T-helper 2 cell treated with Interferon-gamma antibody and Interleukin-4, amounts not matched to agents 5 μg/mL and 100 μg/mL, for 36 hours (primary cell): ENCODE results near the gene FAM222A.
A peak's percentile ranks its signal among the peaks of the same experiment; 100 is the strongest.

ENCODE experiments used
- DNase-seq: peaks from one replicate; pipeline ENCODE4 v3.0.0; 2021; ENCODE audit warnings: low spot score
- H3K27ac Mint-ChIP-seq: one replicate; pipeline ENCODE4 v1.8.0; 2021; ENCODE audit warnings: mild to moderate bottlenecking, mixed read lengths
- H3K27me3 Mint-ChIP-seq: one replicate; pipeline ENCODE4 v1.8.0; 2021; ENCODE audit warnings: low read depth, mixed read lengths
- H3K36me3 Mint-ChIP-seq: one replicate; pipeline ENCODE4 v1.8.0; 2021; ENCODE audit warnings: low read depth, mixed read lengths
- H3K4me1 Mint-ChIP-seq: one replicate; pipeline ENCODE4 v1.8.0; 2021; ENCODE audit warnings: low read depth, mixed read lengths
- H3K4me3 Mint-ChIP-seq: one replicate; pipeline ENCODE4 v1.8.0; 2022; ENCODE audit warnings: mild to moderate bottlenecking, moderate library complexity, mixed read lengths
- H3K9me3 Mint-ChIP-seq: one replicate; pipeline ENCODE4 v1.8.0; 2021; ENCODE audit warnings: mixed read lengths

The FAM222A gene

GRCh38 chr12:109777544-109777943 is 63.9 kb downstream of the FAM222A start:
- no peaks in the 10 kb centered on the region for H3K27me3 Mint-ChIP-seq
- peaks cover 4% of the 10 kb centered on the region for H3K4me1 Mint-ChIP-seq
- peak; percentile 39 for DNase-seq
- peaks cover 4% of the 10 kb centered on the region for H3K9me3 Mint-ChIP-seq
- H3K36me3 Mint-ChIP-seq, result peaks cover 1% of the 10 kb centered on the region
- H3K27ac Mint-ChIP-seq, result peak overlapping the region; percentile 49
- H3K4me3 Mint-ChIP-seq, result peak overlapping the region; percentile 59

- peaks cover 1% of the 10 kb centered on the region for H3K36me3 Mint-ChIP-seq
- no peaks in the 10 kb centered on the region for H3K27me3 Mint-ChIP-seq
- DNase-seq, result no peak
- peaks cover 4% of the 10 kb centered on the region for H3K9me3 Mint-ChIP-seq
- H3K4me3 Mint-ChIP-seq, result no peak overlapping the region
- no peak overlapping the region for H3K27ac Mint-ChIP-seq
- peaks cover 4% of the 10 kb centered on the region for H3K4me1 Mint-ChIP-seq
These were observed 65.1 kb downstream of the FAM222A start for GRCh38 chr12:109778684-109779083.

GRCh38 chr12:109779382-109779781 is 65.8 kb downstream of the FAM222A start:
- no peak overlapping the region for H3K4me3 Mint-ChIP-seq
- DNase-seq, result no peak
- no peaks in the 10 kb centered on the region for H3K27me3 Mint-ChIP-seq
- peaks cover 4% of the 10 kb centered on the region for H3K9me3 Mint-ChIP-seq
- peaks cover 4% of the 10 kb centered on the region for H3K4me1 Mint-ChIP-seq
- H3K36me3 Mint-ChIP-seq, result peaks cover 1% of the 10 kb centered on the region
- no peak overlapping the region for H3K27ac Mint-ChIP-seq

- H3K27ac Mint-ChIP-seq, result no peak overlapping the region
- H3K36me3 Mint-ChIP-seq, result peaks cover 1% of the 10 kb centered on the region
- no peak for DNase-seq
- peaks cover 4% of the 10 kb centered on the region for H3K4me1 Mint-ChIP-seq
- no peaks in the 10 kb centered on the region for H3K27me3 Mint-ChIP-seq
- peaks cover 4% of the 10 kb centered on the region for H3K9me3 Mint-ChIP-seq
- H3K4me3 Mint-ChIP-seq, result no peak overlapping the region
These were observed 68.2 kb downstream of the FAM222A start for GRCh38 chr12:109781668-109782325.

- Mint-ChIP-seq H3K36me3 (peaks cover 1% of the 10 kb centered on the region), H3K4me3 (no peak overlapping the region), H3K9me3 (peaks cover 4% of the 10 kb centered on the region), H3K27ac (no peak overlapping the region), H3K27me3 (no peaks in the 10 kb centered on the region), H3K4me1 (peaks cover 4% of the 10 kb centered on the region)
- DNase-seq, result no peak
These were observed 68.7 kb downstream of the FAM222A start for GRCh38 chr12:109782326-109782703.

GRCh38 chr12:109783135-109783964 is 69.7 kb downstream of the FAM222A start:
- H3K9me3 Mint-ChIP-seq, result peaks cover 4% of the 10 kb centered on the region
- no peak overlapping the region for H3K4me3 Mint-ChIP-seq
- no peaks in the 10 kb centered on the region for H3K4me1 Mint-ChIP-seq
- H3K27ac Mint-ChIP-seq, result no peak overlapping the region
- H3K27me3 Mint-ChIP-seq, result no peaks in the 10 kb centered on the region
- no peak for DNase-seq
- H3K36me3 Mint-ChIP-seq, result no peaks in the 10 kb centered on the region

GRCh38 chr12:109783965-109784244 is 70.3 kb downstream of the FAM222A start:
- Mint-ChIP-seq H3K27me3 (no peaks in the 10 kb centered on the region), H3K27ac (no peak overlapping the region), H3K4me1 (no peaks in the 10 kb centered on the region), H3K36me3 (no peaks in the 10 kb centered on the region), H3K4me3 (no peak overlapping the region), H3K9me3 (no peaks in the 10 kb centered on the region)
- DNase-seq, result no peak

GRCh38 chr12:109785854-109786253 is 72.2 kb downstream of the FAM222A start:
- Mint-ChIP-seq H3K9me3 (no peaks in the 10 kb centered on the region), H3K4me3 (no peak overlapping the region)

GRCh38 chr12:109786799-109787198 is 73.2 kb downstream of the FAM222A start:
- Mint-ChIP-seq H3K27ac (no peak overlapping the region), H3K36me3 (no peaks in the 10 kb centered on the region), H3K9me3 (no peaks in the 10 kb centered on the region), H3K4me3 (no peak overlapping the region), H3K4me1 (no peaks in the 10 kb centered on the region), H3K27me3 (no peaks in the 10 kb centered on the region)
- no peak for DNase-seq

More at GRCh38 chr12:109785854-109786253, 72.2 kb downstream of the FAM222A start:
- Mint-ChIP-seq H3K27ac (no peak overlapping the region), H3K36me3 (no peaks in the 10 kb centered on the region), H3K4me1 (no peaks in the 10 kb centered on the region), H3K27me3 (no peaks in the 10 kb centered on the region)
- DNase-seq, result no peak

GRCh38 chr12:109789526-109790048 is 76.0 kb downstream of the FAM222A start:
- no peak for DNase-seq
- Mint-ChIP-seq H3K4me1 (no peaks in the 10 kb centered on the region), H3K27me3 (peaks cover 2% of the 10 kb centered on the region), H3K4me3 (no peak overlapping the region), H3K9me3 (no peaks in the 10 kb centered on the region), H3K27ac (no peak overlapping the region), H3K36me3 (no peaks in the 10 kb centered on the region)

GRCh38 chr12:109792992-109793391 is 79.4 kb downstream of the FAM222A start:
- Mint-ChIP-seq H3K36me3 (no peaks in the 10 kb centered on the region), H3K27me3 (peaks cover 2% of the 10 kb centered on the region), H3K4me3 (no peak overlapping the region), H3K4me1 (no peaks in the 10 kb centered on the region), H3K27ac (no peak overlapping the region), H3K9me3 (no peaks in the 10 kb centered on the region)
- no peak for DNase-seq

GRCh38 chr12:109793411-109793810 is 79.8 kb downstream of the FAM222A start:
- peaks cover 2% of the 10 kb centered on the region for H3K27me3 Mint-ChIP-seq
- H3K4me3 Mint-ChIP-seq, result no peak overlapping the region
- no peaks in the 10 kb centered on the region for H3K36me3 Mint-ChIP-seq
- no peak for DNase-seq
- H3K27ac Mint-ChIP-seq, result no peak overlapping the region
- no peaks in the 10 kb centered on the region for H3K9me3 Mint-ChIP-seq
- H3K4me1 Mint-ChIP-seq, result no peaks in the 10 kb centered on the region

- no peaks in the 10 kb centered on the region for H3K9me3 Mint-ChIP-seq
- no peaks in the 10 kb centered on the region for H3K4me1 Mint-ChIP-seq
- no peaks in the 10 kb centered on the region for H3K36me3 Mint-ChIP-seq
- no peak overlapping the region for H3K27ac Mint-ChIP-seq
- DNase-seq, result no peak
- H3K4me3 Mint-ChIP-seq, result no peak overlapping the region
- H3K27me3 Mint-ChIP-seq, result peaks cover 2% of the 10 kb centered on the region
These were observed 80.3 kb downstream of the FAM222A start for GRCh38 chr12:109793826-109794501.

- no peaks in the 10 kb centered on the region for H3K4me1 Mint-ChIP-seq
- no peaks in the 10 kb centered on the region for H3K36me3 Mint-ChIP-seq
- no peak overlapping the region for H3K4me3 Mint-ChIP-seq
- no peak for DNase-seq
- no peaks in the 10 kb centered on the region for H3K9me3 Mint-ChIP-seq
- H3K27me3 Mint-ChIP-seq, result peaks cover 2% of the 10 kb centered on the region
- no peak overlapping the region for H3K27ac Mint-ChIP-seq
These were observed 81.4 kb downstream of the FAM222A start for GRCh38 chr12:109795023-109795422.
